ENCODE measurements around the gene CHORDC1.

DNA sequence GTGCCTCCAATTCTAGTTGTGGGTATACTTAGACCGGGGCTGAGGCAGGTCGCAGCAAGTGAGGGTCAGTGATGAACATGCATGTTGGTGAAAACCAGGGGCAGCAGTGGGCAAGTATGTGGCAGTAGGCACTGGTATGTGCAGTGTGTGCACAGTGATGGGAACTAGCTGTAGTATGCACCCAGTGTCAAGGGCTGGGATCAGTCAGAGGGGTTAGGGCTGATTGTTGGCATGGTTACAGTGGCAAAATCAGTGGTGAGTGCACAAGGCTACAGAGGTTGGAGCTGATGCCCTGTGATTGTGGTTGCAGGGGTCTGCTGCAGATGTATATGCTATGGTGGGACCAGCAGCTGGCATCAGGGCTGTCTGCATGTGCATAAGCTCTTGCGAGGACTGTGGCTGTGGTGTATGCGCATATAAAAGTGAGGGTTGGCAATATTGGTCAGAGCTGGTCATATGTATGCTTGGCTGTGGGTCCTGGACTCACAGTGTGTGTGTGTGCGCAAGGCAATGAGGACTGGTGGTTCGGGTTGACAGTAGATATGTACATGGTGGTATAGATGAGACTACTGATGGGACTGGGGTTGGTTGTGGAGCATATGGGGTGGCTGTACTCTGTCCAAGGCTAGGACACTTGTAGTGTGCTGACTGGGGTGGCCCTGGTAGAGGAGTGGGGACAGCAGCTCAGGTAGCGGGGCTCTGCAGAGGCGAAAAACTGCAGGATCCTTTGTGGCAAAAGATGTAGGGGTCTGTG lies 33.7 kb upstream of the CHORDC1 start:
- TF ChIP-seq, protein P1, sequence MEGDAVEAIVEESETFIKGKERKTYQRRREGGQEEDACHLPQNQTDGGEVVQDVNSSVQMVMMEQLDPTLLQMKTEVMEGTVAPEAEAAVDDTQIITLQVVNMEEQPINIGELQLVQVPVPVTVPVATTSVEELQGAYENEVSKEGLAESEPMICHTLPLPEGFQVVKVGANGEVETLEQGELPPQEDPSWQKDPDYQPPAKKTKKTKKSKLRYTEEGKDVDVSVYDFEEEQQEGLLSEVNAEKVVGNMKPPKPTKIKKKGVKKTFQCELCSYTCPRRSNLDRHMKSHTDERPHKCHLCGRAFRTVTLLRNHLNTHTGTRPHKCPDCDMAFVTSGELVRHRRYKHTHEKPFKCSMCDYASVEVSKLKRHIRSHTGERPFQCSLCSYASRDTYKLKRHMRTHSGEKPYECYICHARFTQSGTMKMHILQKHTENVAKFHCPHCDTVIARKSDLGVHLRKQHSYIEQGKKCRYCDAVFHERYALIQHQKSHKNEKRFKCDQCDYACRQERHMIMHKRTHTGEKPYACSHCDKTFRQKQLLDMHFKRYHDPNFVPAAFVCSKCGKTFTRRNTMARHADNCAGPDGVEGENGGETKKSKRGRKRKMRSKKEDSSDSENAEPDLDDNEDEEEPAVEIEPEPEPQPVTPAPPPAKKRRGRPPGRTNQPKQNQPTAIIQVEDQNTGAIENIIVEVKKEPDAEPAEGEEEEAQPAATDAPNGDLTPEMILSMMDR (IDR thresholded peaks at IDR 0.05), result no peak
- no peak for TF ChIP-seq POLR2A (IDR thresholded peaks at IDR 0.05)
